GM23338 (cell line): ENCODE measurements around the gene SEC61A1. TPM values are rescaled to one million over a fixed set of nuclear protein-coding genes. Genes with fewer than 3 reads are reported as not detected.

Experiments
- ATAC-seq: fragments of 200-7000 bp; cut with Tn5 transposase; 3 replicates; pipeline ENCODE4 v1.9.1; 2020
- DNase-seq: peaks from one replicate; pipeline ENCODE4 v3.0.0-alpha.2; 2015; ENCODE audit warnings: low spot score
- H2AFZ ChIP-seq: fragments of 200-600 bp; sonication (generic); 2 replicates; pipeline ENCODE4 v1.8.0; 2016; ENCODE audit warnings: antibody characterized with exemption, mild to moderate bottlenecking, moderate library complexity
- H3F3A ChIP-seq: fragments of 200-600 bp; sonication (generic); replicated peaks from 2 replicates; pipeline ENCODE4 v1.8.0; 2017; ENCODE audit warnings: antibody characterized with exemption, mixed run types, low read depth
- H3K27ac ChIP-seq: fragments of 200-600 bp; sonication (generic); 2 replicates; pipeline ENCODE4 v1.6.1; 2016; ENCODE audit warnings: low read depth
- H3K27me3 ChIP-seq: fragments of 200-600 bp; sonication (generic); 2 replicates; pipeline ENCODE4 v1.8.0; 2016; ENCODE audit warnings: mild to moderate bottlenecking, mixed run types, moderate library complexity; ENCODE audit not compliant: insufficient read depth
- H3K36me3 ChIP-seq: fragments of 200-600 bp; sonication (generic); 2 replicates; pipeline ENCODE4 v1.8.0; 2016; ENCODE audit warnings: mild to moderate bottlenecking; ENCODE audit not compliant: insufficient read depth
- H3K4me1 ChIP-seq: fragments of 200-600 bp; sonication (generic); 2 replicates; pipeline ENCODE4 v1.8.0; 2016; ENCODE audit warnings: mild to moderate bottlenecking, moderate library complexity; ENCODE audit not compliant: insufficient read depth
- H3K4me2 ChIP-seq: fragments of 200-600 bp; sonication (generic); 2 replicates; pipeline ENCODE4 v1.7.1; 2017; ENCODE audit warnings: mixed run types
- H3K4me3 ChIP-seq: fragments of 200-600 bp; sonication (generic); 2 replicates; pipeline ENCODE4 v1.6.1; 2016; ENCODE audit warnings: mixed run types
- H3K79me2 ChIP-seq: fragments of 200-600 bp; sonication (generic); replicated peaks from 2 replicates; pipeline ENCODE4 v1.8.0; 2017; ENCODE audit warnings: mild to moderate bottlenecking; ENCODE audit not compliant: insufficient read depth
- H3K9me2 ChIP-seq: fragments of 200-600 bp; sonication (generic); 2 replicates; pipeline ENCODE4 v1.8.0; 2017; ENCODE audit not compliant: insufficient read depth
- H4K20me1 ChIP-seq: fragments of 200-600 bp; sonication (generic); replicated peaks from 2 replicates; pipeline ENCODE4 v1.8.0; 2017; ENCODE audit warnings: mild to moderate bottlenecking; ENCODE audit not compliant: insufficient read depth
- H3K27ac Mint-ChIP-seq: 2 replicates; pipeline ENCODE4 v1.8.0; 2020; ENCODE audit warnings: inconsistent platforms, mild to moderate bottlenecking, moderate library complexity, mixed read lengths
- H3K27me3 Mint-ChIP-seq: 3 replicates; pipeline ENCODE4 v1.8.0; 2022; ENCODE audit warnings: low read depth, mild to moderate bottlenecking, moderate library complexity, mixed read lengths, inconsistent platforms; ENCODE audit not compliant: insufficient read depth, poor library complexity
- H3K36me3 Mint-ChIP-seq: 3 replicates; pipeline ENCODE4 v1.8.0; 2021; ENCODE audit warnings: low read depth, mild to moderate bottlenecking, inconsistent platforms, moderate library complexity, mixed read lengths
- H3K4me1 Mint-ChIP-seq: 3 replicates; pipeline ENCODE4 v1.8.0; 2020; ENCODE audit warnings: mild to moderate bottlenecking, inconsistent platforms, mixed read lengths
- H3K4me3 Mint-ChIP-seq: 3 replicates; pipeline ENCODE4 v1.8.0; 2021; ENCODE audit warnings: moderate library complexity, mild to moderate bottlenecking, inconsistent platforms, mixed read lengths
- H3K9me3 Mint-ChIP-seq: 3 replicates; pipeline ENCODE4 v1.8.0; 2020; ENCODE audit warnings: moderate library complexity, mild to moderate bottlenecking, inconsistent platforms, mixed read lengths
- CREB1 ChIP-seq: fragments of 250-450 bp; sonication (Bioruptor Pico); IDR thresholded peaks from 2 replicates; pipeline ENCODE4 v1.5.0; 2020; ENCODE audit warnings: low read depth, mild to moderate bottlenecking, moderate library complexity
- EZH2phosphoT487 ChIP-seq: fragments of 200-600 bp; sonication (generic); IDR thresholded peaks from one replicate; pipeline ENCODE4 v1.8.1; 2018; ENCODE audit warnings: antibody characterized with exemption; ENCODE audit not compliant: unreplicated experiment
- JUNB ChIP-seq: IDR thresholded peaks from one replicate; pipeline ENCODE4 v1.6.1; 2016; ENCODE audit warnings: antibody characterized with exemption; ENCODE audit not compliant: unreplicated experiment
- NANOG ChIP-seq: IDR thresholded peaks from 2 replicates; pipeline ENCODE4 v1.6.1; 2016; ENCODE audit warnings: antibody characterized with exemption, borderline replicate concordance
- POLR2AphosphoS5 ChIP-seq: IDR thresholded peaks from 2 replicates; pipeline ENCODE4 v1.6.1; 2016; ENCODE audit warnings: antibody characterized with exemption, low read depth
- STAT1 ChIP-seq: IDR thresholded peaks from one replicate; pipeline ENCODE4 v1.6.1; 2016; ENCODE audit warnings: antibody characterized with exemption; ENCODE audit not compliant: unreplicated experiment
- ZNF114 ChIP-seq: fragments of 250-450 bp; sonication (Bioruptor Pico); IDR thresholded peaks from 2 replicates; pipeline ENCODE4 v1.5.0; 2020; ENCODE audit warnings: mild to moderate bottlenecking, moderate library complexity
- ZNF331 ChIP-seq: fragments of 250-450 bp; sonication (Bioruptor Pico); IDR thresholded peaks from 2 replicates; pipeline ENCODE4 v1.5.0; 2020; ENCODE audit warnings: low read depth, mild to moderate bottlenecking, moderate library complexity
- polyA plus RNA-seq: library from polyadenylated mRNA; unstranded; fragments of >200 nt; fragmentation: Nextera tagmentation; extraction: Ambion mirVana; gene quantifications from 2 replicates; pipeline ENCODE4 v1.2.1, GENCODE V29; 2016
- total RNA-seq: library from RNA; depleted of rRNA; stranded (reverse); fragments of >200 nt; shearing (Covaris generic); gene quantifications from 2 replicates; pipeline ENCODE4 v1.2.3, GENCODE V29; 2014
- TF ChIP-seq, protein P1 (sequence below): fragments of 250-450 bp; sonication (Bioruptor Pico); IDR thresholded peaks from 2 replicates; pipeline ENCODE4 v1.5.0; 2020; ENCODE audit warnings: mild to moderate bottlenecking, moderate library complexity
- TF ChIP-seq, protein P2 (sequence below): IDR thresholded peaks from one replicate; pipeline ENCODE4 v1.6.1; 2018; ENCODE audit warnings: antibody characterized with exemption; ENCODE audit not compliant: unreplicated experiment
- TF ChIP-seq, protein P3 (sequence below): IDR thresholded peaks from 2 replicates; pipeline ENCODE4 v1.6.1; 2016; ENCODE audit warnings: antibody characterized with exemption

The SEC61A1 gene
- total and polyA plus RNA-seq, 2 experiments from 2014 or later: 44.8 to 184 TPM

DNA sequence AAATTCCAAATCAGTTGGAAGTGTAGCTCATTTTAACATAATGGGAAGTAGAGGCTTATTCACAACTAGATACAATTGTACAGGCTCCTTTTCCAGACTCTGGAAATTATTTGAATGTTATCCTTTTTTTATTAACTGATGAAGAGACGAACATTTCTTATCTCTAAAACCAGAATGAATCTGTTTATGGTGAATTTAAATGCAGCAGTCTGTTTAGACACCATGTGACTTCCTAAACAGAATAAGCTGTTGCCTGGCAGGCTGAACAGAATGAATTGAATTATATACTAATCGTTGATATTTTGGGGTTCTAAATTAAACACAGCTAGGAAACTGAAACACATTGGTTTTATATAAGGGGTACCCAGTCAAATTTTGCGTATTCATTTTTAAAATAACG, 4.0 kb downstream of the SEC61A1 start (continued):
- TF ChIP-seq, protein P1, sequence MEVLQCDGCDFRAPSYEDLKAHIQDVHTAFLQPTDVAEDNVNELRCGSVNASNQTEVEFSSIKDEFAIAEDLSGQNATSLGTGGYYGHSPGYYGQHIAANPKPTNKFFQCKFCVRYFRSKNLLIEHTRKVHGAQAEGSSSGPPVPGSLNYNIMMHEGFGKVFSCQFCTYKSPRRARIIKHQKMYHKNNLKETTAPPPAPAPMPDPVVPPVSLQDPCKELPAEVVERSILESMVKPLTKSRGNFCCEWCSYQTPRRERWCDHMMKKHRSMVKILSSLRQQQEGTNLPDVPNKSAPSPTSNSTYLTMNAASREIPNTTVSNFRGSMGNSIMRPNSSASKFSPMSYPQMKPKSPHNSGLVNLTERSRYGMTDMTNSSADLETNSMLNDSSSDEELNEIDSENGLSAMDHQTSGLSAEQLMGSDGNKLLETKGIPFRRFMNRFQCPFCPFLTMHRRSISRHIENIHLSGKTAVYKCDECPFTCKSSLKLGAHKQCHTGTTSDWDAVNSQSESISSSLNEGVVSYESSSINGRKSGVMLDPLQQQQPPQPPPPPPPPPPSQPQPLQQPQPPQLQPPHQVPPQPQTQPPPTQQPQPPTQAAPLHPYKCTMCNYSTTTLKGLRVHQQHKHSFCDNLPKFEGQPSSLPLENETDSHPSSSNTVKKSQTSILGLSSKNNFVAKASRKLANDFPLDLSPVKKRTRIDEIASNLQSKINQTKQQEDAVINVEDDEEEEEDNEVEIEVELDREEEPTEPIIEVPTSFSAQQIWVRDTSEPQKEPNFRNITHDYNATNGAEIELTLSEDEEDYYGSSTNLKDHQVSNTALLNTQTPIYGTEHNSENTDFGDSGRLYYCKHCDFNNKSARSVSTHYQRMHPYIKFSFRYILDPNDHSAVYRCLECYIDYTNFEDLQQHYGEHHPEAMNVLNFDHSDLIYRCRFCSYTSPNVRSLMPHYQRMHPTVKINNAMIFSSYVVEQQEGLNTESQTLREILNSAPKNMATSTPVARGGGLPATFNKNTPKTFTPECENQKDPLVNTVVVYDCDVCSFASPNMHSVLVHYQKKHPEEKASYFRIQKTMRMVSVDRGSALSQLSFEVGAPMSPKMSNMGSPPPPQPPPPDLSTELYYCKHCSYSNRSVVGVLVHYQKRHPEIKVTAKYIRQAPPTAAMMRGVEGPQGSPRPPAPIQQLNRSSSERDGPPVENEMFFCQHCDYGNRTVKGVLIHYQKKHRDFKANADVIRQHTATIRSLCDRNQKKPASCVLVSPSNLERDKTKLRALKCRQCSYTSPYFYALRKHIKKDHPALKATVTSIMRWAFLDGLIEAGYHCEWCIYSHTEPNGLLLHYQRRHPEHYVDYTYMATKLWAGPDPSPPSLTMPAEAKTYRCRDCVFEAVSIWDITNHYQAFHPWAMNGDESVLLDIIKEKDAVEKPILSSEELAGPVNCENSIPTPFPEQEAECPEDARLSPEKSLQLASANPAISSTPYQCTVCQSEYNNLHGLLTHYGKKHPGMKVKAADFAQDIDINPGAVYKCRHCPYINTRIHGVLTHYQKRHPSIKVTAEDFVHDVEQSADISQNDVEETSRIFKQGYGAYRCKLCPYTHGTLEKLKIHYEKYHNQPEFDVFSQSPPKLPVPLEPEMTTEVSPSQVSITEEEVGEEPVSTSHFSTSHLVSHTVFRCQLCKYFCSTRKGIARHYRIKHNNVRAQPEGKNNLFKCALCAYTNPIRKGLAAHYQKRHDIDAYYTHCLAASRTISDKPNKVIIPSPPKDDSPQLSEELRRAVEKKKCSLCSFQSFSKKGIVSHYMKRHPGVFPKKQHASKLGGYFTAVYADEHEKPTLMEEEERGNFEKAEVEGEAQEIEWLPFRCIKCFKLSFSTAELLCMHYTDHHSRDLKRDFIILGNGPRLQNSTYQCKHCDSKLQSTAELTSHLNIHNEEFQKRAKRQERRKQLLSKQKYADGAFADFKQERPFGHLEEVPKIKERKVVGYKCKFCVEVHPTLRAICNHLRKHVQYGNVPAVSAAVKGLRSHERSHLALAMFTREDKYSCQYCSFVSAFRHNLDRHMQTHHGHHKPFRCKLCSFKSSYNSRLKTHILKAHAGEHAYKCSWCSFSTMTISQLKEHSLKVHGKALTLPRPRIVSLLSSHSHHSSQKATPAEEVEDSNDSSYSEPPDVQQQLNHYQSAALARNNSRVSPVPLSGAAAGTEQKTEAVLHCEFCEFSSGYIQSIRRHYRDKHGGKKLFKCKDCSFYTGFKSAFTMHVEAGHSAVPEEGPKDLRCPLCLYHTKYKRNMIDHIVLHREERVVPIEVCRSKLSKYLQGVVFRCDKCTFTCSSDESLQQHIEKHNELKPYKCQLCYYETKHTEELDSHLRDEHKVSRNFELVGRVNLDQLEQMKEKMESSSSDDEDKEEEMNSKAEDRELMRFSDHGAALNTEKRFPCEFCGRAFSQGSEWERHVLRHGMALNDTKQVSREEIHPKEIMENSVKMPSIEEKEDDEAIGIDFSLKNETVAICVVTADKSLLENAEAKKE (CRISPR knock-in tag): no peak
- no peak for TF ChIP-seq ZNF331 (CRISPR knock-in tag)
- no peak for TF ChIP-seq STAT1

DNA sequence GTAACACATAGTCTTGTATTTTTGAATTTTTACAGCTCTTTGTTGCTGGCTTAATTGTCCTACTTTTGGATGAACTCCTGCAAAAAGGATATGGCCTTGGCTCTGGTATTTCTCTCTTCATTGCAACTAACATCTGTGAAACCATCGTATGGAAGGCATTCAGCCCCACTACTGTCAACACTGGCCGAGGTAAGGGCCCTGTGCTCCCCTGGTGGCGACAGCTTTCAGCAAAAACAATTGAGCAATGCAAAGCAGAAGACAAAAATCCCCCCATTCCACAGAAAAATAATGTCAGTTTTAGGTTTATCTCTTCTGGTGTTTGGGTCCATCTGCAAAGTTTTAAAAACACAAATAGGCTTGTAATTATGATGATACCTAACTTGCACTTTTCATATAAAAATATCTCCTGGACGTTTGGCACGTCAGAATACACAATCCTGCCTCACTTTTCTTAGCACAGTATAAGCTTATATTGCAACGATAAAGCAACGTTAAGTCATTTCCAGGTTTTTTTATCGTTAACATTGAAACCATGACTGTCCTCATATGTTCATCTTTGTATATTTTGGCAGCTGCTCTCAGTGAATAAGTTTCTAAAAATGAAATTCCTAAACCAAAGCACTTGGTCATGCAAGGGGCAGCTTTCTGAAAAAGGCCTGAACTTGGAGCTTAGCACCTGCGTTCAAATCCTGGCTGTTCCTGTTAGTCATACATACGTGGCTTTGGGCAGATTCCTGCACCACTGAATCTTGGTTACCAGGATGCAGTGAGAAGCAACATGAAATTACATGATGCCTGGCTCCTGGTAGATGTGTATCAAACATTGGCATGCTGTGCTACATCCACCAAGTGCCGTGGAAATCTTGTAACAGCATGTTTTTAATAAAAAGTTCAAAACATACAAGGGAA, 8.5 kb downstream of the SEC61A1 start:
- Mint-ChIP-seq H3K36me3 (peaks cover 89% of the 10 kb centered on the region), H3K4me1 (no peaks in the 10 kb centered on the region; the same call in 1 of the 3 replicates), H3K4me3 (no peak overlapping the region), H3K27me3 (no peaks in the 10 kb centered on the region), H3K9me3 (no peaks in the 10 kb centered on the region), H3K27ac (no peak overlapping the region)
- no peak overlapping the region for H3K4me2 ChIP-seq
- no peak for ATAC-seq
- no peak for DNase-seq
- no peak overlapping the region for H2AFZ ChIP-seq
- no peaks in the 10 kb centered on the region for H3K4me1 ChIP-seq
- no peak overlapping the region for H3K27ac ChIP-seq
- no peak overlapping the region for H3K4me3 ChIP-seq
- H3K79me2 ChIP-seq: peaks cover 4% of the 10 kb centered on the region; the same call in 1 of the 2 replicates
- H4K20me1 ChIP-seq: peaks cover 14% of the 10 kb centered on the region
- H3K36me3 ChIP-seq: peaks cover 78% of the 10 kb centered on the region
- H3F3A ChIP-seq: 0 out of 2 replicates have a peak, but pooled peaks cover 2% of the 10 kb centered on the region
- H3K27me3 ChIP-seq: no peaks in the 10 kb centered on the region
- H3K9me2 ChIP-seq: no peaks in the 10 kb centered on the region
- TF ChIP-seq EZH2phosphoT487 (no peak), NANOG (no peak), ZNF331 (CRISPR knock-in tag) (no peak), ZNF114 (no peak), JUNB (no peak), CREB1 (CRISPR knock-in tag) (no peak), POLR2AphosphoS5 (no peak), STAT1 (no peak)
- TF ChIP-seq, protein P2, sequence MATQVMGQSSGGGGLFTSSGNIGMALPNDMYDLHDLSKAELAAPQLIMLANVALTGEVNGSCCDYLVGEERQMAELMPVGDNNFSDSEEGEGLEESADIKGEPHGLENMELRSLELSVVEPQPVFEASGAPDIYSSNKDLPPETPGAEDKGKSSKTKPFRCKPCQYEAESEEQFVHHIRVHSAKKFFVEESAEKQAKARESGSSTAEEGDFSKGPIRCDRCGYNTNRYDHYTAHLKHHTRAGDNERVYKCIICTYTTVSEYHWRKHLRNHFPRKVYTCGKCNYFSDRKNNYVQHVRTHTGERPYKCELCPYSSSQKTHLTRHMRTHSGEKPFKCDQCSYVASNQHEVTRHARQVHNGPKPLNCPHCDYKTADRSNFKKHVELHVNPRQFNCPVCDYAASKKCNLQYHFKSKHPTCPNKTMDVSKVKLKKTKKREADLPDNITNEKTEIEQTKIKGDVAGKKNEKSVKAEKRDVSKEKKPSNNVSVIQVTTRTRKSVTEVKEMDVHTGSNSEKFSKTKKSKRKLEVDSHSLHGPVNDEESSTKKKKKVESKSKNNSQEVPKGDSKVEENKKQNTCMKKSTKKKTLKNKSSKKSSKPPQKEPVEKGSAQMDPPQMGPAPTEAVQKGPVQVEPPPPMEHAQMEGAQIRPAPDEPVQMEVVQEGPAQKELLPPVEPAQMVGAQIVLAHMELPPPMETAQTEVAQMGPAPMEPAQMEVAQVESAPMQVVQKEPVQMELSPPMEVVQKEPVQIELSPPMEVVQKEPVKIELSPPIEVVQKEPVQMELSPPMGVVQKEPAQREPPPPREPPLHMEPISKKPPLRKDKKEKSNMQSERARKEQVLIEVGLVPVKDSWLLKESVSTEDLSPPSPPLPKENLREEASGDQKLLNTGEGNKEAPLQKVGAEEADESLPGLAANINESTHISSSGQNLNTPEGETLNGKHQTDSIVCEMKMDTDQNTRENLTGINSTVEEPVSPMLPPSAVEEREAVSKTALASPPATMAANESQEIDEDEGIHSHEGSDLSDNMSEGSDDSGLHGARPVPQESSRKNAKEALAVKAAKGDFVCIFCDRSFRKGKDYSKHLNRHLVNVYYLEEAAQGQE: no peak
- TF ChIP-seq, protein P3, sequence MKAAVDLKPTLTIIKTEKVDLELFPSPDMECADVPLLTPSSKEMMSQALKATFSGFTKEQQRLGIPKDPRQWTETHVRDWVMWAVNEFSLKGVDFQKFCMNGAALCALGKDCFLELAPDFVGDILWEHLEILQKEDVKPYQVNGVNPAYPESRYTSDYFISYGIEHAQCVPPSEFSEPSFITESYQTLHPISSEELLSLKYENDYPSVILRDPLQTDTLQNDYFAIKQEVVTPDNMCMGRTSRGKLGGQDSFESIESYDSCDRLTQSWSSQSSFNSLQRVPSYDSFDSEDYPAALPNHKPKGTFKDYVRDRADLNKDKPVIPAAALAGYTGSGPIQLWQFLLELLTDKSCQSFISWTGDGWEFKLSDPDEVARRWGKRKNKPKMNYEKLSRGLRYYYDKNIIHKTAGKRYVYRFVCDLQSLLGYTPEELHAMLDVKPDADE: no peak
